Prostate gland (tissue), 2 donors: ENCODE results near the gene ERCC6L2. TPM values are rescaled to one million over a fixed set of nuclear protein-coding genes. Genes with fewer than 3 reads are reported as not detected.

Source experiments
- DNase-seq: peaks from one replicate; pipeline ENCODE4 v3.0.0-alpha.2; 2019; ENCODE audit warnings: low spot score
- H3K27ac ChIP-seq, 2 donors: fragments of 200-600 bp; sonication (generic); 2 replicates each; pipeline ENCODE4 v1.5.1; 2017 to 2019
- H3K27me3 ChIP-seq: fragments of 200-600 bp; sonication (generic); replicated peaks from 2 replicates; pipeline ENCODE4 v1.5.1; 2019; ENCODE audit not compliant: insufficient read depth
- H3K36me3 ChIP-seq, 2 donors: fragments of 200-600 bp; sonication (generic); 1 replicate in 1 of 2; 2 replicates in 1 of 2; pipeline versions ENCODE4 v1.5.1 to v1.8.1; 2017 to 2019
- H3K4me1 ChIP-seq: fragments of 200-600 bp; sonication (generic); replicated peaks from 2 replicates; pipeline ENCODE4 v1.5.1; 2019
- H3K4me3 ChIP-seq, 2 donors: fragments of 200-600 bp; sonication (generic); 2 replicates each; pipeline ENCODE4 v1.5.1; 2017 to 2019
- H3K9me3 ChIP-seq: fragments of 200-600 bp; sonication (generic); 2 replicates; pipeline ENCODE4 v1.5.1; 2017
- POLR2A ChIP-seq: fragments of 450-650 bp; IDR thresholded peaks from one replicate; pipeline ENCODE4 v1.6.1; 2016; ENCODE audit warnings: antibody characterized with exemption, mild to moderate bottlenecking
- POLR2AphosphoS5 ChIP-seq: sonication (generic); formaldehyde crosslinking; IDR thresholded peaks from one replicate; pipeline ENCODE4 v1.6.1; 2017; ENCODE audit warnings: antibody characterized with exemption
- WGBS: methylation state at CpG from one replicate; pipeline ENCODE4 v1.1.5; 2018; 5-methylcytosine and 5-hydroxymethylcytosine counted together
- intact Hi-C: fragments of 100-400 bp; cut with DNase I; formaldehyde crosslinking; loops from one replicate; pipeline ENCODE4 v1.14.2; 2022
- total RNA-seq, 2 donors: library from RNA; depleted of rRNA; stranded (reverse); fragments of >200 nt; gene quantifications; one replicate each; pipeline ENCODE4 v1.1.0, GENCODE V29; 2016
- TF ChIP-seq, protein P1 (sequence below), 4 experiments: fragments of 200-600 bp in 2 of 4; fragments of 450-650 bp in 2 of 4; sonication (generic) in 2 of 4; IDR thresholded peaks; 1 replicate in 3 of 4; 2 replicates in 1 of 4; pipeline ENCODE4 v1.5.1; 2016 to 2019; ENCODE audit warnings: antibody characterized with exemption in 4 of 4, mild to moderate bottlenecking in 2 of 4, moderate library complexity in 2 of 4

ERCC6L2 gene
- total RNA-seq, 2 donors from 2014 or later = 57.7 to 73.4 TPM

DNA sequence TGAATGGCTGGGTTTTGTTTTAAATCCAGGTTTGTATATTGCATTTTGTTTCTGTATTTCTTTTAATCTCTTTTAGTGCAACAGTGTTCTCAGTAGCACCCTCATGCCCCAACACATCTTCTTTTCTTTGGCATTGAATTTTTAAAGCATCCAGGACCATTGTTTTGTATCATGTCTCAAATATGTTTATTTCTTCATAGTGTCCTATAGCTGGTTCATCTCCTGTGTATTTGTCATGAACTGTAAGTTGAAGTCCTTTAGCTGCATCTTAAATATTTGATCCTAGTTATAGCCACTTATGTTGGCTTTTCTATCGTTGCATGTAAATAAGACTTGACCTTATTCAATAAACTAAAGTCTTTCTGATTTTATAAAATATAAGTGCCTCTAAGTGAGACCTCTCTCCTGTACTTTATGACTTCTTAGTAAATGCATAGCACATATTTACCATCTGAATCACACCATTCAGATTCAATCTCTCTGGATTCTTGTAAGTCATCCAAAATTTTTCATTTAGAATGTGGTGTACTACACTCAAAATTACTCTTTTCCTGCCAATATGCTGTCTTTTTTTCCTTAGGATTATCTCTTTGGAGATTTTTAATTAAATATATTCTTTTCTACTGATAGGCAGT lies 21.0 kb upstream of the ERCC6L2 start:
- H3K27me3 ChIP-seq = no peaks in the 10 kb centered on the region
- DNase-seq = no peak
- no peaks in the 10 kb centered on the region for H3K9me3 ChIP-seq
- H3K4me3 ChIP-seq = no peak overlapping the region
- TF ChIP-seq POLR2AphosphoS5 (no peak), POLR2A (no peak)
- TF ChIP-seq, protein P1, sequence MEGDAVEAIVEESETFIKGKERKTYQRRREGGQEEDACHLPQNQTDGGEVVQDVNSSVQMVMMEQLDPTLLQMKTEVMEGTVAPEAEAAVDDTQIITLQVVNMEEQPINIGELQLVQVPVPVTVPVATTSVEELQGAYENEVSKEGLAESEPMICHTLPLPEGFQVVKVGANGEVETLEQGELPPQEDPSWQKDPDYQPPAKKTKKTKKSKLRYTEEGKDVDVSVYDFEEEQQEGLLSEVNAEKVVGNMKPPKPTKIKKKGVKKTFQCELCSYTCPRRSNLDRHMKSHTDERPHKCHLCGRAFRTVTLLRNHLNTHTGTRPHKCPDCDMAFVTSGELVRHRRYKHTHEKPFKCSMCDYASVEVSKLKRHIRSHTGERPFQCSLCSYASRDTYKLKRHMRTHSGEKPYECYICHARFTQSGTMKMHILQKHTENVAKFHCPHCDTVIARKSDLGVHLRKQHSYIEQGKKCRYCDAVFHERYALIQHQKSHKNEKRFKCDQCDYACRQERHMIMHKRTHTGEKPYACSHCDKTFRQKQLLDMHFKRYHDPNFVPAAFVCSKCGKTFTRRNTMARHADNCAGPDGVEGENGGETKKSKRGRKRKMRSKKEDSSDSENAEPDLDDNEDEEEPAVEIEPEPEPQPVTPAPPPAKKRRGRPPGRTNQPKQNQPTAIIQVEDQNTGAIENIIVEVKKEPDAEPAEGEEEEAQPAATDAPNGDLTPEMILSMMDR (IDR thresholded peaks at IDR 0.05) = no peak
- no peaks in the 10 kb centered on the region for H3K36me3 ChIP-seq
- no peak overlapping the region for H3K27ac ChIP-seq
- intact Hi-C loops = no loop called here
- H3K4me1 ChIP-seq = no peaks in the 10 kb centered on the region
- WGBS = 36% methylated on average over 1 of the region's 1 CpG

DNA sequence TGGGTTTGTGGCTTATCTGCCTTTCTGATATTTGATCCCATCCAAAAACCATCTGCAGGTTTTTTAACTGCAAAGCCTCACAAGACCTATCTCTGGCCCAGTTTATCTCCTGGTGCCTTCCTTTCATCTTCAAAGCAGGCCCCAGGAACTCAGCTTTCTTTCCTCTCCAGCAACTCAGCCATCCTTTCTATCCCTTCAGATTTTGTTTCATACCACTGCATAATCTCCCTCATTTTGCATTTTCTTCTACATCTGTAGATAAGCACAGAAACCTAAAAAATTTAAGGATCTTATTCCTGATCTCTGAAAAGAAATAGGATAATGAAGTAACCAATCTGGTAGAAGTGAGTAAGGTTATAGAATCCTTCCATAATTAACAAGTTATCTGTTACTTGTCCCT lies 19.5 kb upstream of the ERCC6L2 start:
- no peaks in the 10 kb centered on the region for H3K4me1 ChIP-seq
- no peak for TF ChIP-seq POLR2A
- TF ChIP-seq, protein P1 (IDR thresholded peaks at IDR 0.05) = no peak
- no peak for TF ChIP-seq POLR2AphosphoS5
- H3K27me3 ChIP-seq = no peaks in the 10 kb centered on the region
- H3K36me3 ChIP-seq = no peaks in the 10 kb centered on the region
- H3K9me3 ChIP-seq = no peaks in the 10 kb centered on the region
- intact Hi-C loops = no loop called here
- no peak for DNase-seq
- H3K27ac ChIP-seq = no peak overlapping the region
- no peak overlapping the region for H3K4me3 ChIP-seq

DNA sequence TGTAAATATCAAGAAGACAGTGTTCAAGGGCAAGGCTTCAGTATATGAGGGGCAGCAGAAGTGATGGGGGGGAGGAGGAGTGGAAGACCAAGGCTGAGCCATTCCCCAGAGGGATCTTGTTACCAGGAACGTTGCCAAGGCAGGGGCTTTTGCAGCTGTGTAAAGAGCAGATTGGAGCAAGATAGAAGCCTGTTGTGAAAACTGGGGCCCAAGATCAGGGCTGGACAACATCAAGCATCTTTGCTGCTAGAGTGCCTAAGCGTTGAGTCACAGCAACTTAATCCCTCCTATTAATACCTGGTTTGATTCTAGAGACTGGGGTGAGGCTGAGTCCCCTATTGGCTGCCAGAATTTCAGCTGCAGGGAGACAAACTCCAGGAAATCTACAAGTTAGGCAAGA lies 18.4 kb upstream of the ERCC6L2 start:
- WGBS = 28% methylated on average over 2 of the region's 2 CpGs
- DNase-seq = no peak
- Histone ChIP-seq H3K4me1 (no peaks in the 10 kb centered on the region), H3K27ac (no peak overlapping the region), H3K27me3 (no peaks in the 10 kb centered on the region), H3K4me3 (no peak overlapping the region), H3K9me3 (no peaks in the 10 kb centered on the region), H3K36me3 (no peaks in the 10 kb centered on the region)
- TF ChIP-seq POLR2AphosphoS5 = no peak
- TF ChIP-seq, protein P1 (IDR thresholded peaks at IDR 0.05) = no peak
- intact Hi-C loops = no loop called here

DNA sequence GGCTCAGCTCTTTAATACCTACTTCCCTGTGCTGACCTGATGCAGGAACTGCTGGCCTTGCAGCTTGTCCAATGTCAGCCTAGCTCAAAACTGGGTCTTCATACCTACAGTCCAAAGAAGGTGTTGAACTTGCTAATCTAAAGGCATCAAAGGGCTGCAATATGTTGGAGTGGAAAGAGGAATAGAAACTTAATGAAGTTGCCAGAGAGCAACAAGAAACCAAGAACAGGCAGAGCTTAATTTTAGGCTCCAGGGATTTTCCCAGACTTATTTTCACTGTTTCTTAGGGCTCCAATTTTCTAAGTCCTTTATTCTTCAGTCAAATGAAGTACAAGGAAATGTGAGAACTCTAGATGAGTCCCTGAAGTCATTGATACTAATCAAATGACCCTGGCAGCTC lies 17.6 kb upstream of the ERCC6L2 start:
- H3K4me1 ChIP-seq = no peaks in the 10 kb centered on the region
- no peaks in the 10 kb centered on the region for H3K9me3 ChIP-seq
- no peak for DNase-seq
- H3K27ac ChIP-seq = no peak overlapping the region
- H3K36me3 ChIP-seq = no peaks in the 10 kb centered on the region
- TF ChIP-seq POLR2A (no peak), POLR2AphosphoS5 (no peak)
- TF ChIP-seq, protein P1 (IDR thresholded peaks at IDR 0.05) = no peak
- H3K27me3 ChIP-seq = no peaks in the 10 kb centered on the region
- no peak overlapping the region for H3K4me3 ChIP-seq
- intact Hi-C loops = no loop called here

DNA sequence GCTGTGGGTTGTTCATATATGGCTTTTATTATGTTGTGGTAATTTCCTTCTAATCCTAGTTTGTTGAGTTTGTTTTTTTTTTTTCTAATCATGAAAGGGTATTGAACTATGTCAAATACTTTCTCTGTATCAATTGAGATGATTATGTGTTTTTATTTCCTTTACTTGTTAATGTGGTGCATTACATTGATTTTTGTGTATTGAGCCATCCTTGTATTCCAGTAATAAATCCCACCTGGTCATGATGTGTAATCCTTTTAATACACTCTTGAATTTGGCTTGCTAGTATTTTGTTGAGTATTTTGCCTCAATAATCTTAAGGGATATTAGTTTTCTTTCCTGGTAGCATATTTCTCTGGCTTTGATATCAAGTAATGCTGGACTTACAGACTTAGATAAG lies 13.1 kb upstream of the ERCC6L2 start:
- H3K36me3 ChIP-seq = no peaks in the 10 kb centered on the region
- H3K9me3 ChIP-seq = no peaks in the 10 kb centered on the region
- no peak overlapping the region for H3K4me3 ChIP-seq
- intact Hi-C loops = no loop called here
- DNase-seq = no peak
- H3K27ac ChIP-seq = no peak overlapping the region
- no peaks in the 10 kb centered on the region for H3K4me1 ChIP-seq
- H3K27me3 ChIP-seq = no peaks in the 10 kb centered on the region
- TF ChIP-seq POLR2A (no peak), POLR2AphosphoS5 (no peak)
- TF ChIP-seq, protein P1 (IDR thresholded peaks at IDR 0.05) = no peak
